Endometrial microvascular endothelial cells (primary cell): Measurements from ENCODE around the gene ARHGDIA. TPM values are rescaled to one million over a fixed set of nuclear protein-coding genes. Genes with fewer than 3 reads are reported as not detected.

Source experiments
- in situ Hi-C: cut with HindIII; loops from 2 replicates; pipeline ENCODE4 v1.10.0; 2017; ENCODE audit warnings: low sequenced_read_pairs, low pct_unique_long_range_greater_than_20kb; ENCODE audit errors: inconsistent ontology term
- total RNA-seq: library from RNA; depleted of rRNA; stranded (reverse); fragments of >200 nt; gene quantifications from one replicate; pipeline ENCODE4 v1.2.3, GENCODE V29; 2015; ENCODE audit errors: inconsistent ontology term

The ARHGDIA gene
- total RNA-seq, 1 donor from 2014 or later: 471 TPM

GRCh38 chr17:81891303-81891552, 20.1 kb upstream of the ARHGDIA start:
- in situ Hi-C loops: no loop called here

DNA sequence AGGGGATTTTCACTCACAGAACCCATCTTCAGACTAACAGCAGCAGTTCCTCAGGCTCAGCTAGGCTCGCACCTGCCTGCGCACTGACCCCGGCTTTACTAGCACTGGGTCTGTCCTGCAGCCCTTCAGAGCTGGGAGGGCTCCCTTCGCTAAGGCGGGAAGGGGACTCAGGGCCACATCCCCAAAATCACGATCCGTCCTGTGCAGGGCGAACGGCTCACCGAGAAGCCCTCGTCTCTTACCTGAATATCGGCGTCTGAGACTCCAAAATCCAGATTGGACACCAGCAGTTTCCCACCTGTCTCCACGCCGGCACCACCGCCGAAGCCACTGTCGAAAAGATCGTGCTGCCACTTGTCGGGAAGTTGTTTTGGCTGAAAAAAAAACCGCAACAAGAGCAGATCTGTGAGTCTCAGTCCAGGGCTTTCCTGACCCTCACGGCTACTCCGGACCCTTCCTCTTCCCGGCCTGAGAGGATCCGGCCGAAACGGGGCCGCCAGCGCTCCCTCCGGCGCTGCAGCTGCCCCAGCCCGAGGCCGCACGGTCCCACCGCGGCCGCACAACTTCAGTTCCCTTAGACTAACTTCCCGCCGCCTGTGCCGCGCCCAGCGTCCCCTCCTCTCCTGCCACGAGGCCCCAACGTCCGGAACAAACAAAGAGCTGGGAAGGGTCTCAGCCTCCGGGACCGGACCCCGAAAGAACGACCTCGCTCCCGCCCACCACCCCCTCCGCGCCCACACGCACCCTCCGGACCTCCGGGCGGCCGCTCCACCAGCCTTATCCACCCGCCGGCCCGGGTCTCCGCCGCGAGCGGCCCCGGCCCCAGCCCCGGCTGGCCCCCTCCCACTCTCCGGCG, 19.5 kb upstream of the ARHGDIA start:
- in situ Hi-C loops: no loop called here

DNA sequence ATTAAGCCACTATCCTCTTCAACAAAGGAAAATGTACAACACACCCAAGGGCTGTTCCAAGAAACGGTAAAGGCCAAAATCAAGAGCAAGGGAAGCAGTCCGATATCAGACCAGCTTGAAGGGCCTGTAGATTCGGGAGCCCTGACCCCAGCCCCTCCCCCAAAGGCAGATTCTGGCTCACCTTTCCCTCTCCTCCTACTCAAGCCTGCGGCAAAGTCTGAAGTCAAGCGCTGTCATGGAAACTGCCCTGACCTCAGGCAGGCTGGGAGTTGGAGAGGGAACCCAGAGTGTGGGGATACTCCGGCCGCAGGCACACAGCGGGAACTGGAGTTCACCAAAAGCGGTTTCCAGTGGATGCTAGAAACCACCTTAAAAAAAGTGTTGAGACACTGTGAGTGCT, 18.5 kb upstream of the ARHGDIA start:
- in situ Hi-C loops: no loop called here

GRCh38 chr17:81888988-81889595, 18.0 kb upstream of the ARHGDIA start:
- in situ Hi-C loops: no loop called here

GRCh38 chr17:81888105-81888987, 17.2 kb upstream of the ARHGDIA start:
- in situ Hi-C loops: no loop called here

DNA sequence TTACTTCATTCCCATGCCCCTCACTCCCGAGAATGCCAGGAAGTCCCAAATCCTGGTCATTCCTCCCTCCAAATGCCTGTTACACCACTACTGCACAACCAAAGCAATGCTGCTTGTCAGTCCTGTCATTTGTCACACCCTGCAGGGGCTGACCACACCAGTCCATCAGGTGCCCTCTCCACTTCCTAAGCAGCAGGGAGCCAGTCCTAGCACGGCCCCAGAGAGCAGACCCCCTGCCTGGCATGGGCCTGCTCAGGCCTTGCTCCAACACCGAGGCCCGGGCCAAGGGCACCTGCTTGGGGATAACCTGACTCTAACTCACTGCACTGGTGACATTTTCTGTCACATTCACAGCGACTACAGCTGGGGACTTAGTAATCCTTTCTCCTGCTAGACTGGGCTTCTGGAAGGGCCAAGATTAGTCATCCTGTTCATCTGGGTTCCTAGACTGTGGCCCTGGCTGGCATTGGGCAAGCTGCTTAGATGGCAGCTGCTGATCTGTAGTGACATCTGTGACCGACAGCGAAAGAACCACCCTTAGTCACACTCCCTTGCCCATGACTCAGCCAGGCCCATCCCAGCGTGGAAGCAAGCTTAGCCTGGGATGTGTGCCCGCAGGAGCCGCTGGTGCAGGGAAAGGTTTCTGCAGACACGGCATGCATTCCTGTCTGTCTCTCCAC, 14.9 kb upstream of the ARHGDIA start:
- in situ Hi-C loops: no loop called here

- in situ Hi-C loops: no loop called here
These were observed 14.3 kb upstream of the ARHGDIA start for GRCh38 chr17:81885454-81885853.

DNA sequence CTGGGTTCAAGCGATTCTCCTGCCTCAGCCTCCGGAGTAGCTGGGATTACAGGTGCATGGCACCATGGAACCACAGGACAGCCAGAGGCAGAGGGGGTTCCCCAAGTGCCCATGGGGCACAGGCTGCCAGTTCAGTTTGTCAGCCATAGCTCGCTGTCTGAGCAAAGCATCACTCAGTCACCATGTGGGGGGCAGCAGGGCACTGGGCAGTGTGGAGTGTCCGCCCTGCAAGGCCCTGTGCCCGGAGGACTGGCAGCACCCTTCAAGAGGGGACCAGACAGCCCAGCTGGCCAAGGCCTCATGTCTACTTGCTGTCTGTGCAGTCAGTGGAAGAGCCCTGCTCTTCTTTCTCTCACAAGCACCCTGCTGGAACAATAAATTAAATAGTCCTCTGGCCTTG, 13.8 kb upstream of the ARHGDIA start:
- in situ Hi-C loops: no loop called here

GRCh38 chr17:81884520-81884919, 13.4 kb upstream of the ARHGDIA start:
- in situ Hi-C loops: no loop called here

- in situ Hi-C loops: no loop called here
These were observed 8.0 kb upstream of the ARHGDIA start for GRCh38 chr17:81879121-81879520.

- in situ Hi-C loops: no loop called here
These were observed 7.2 kb upstream of the ARHGDIA start for GRCh38 chr17:81878294-81878693.

- in situ Hi-C loops: no loop called here
These were observed 6.4 kb upstream of the ARHGDIA start for GRCh38 chr17:81877569-81877968.

DNA sequence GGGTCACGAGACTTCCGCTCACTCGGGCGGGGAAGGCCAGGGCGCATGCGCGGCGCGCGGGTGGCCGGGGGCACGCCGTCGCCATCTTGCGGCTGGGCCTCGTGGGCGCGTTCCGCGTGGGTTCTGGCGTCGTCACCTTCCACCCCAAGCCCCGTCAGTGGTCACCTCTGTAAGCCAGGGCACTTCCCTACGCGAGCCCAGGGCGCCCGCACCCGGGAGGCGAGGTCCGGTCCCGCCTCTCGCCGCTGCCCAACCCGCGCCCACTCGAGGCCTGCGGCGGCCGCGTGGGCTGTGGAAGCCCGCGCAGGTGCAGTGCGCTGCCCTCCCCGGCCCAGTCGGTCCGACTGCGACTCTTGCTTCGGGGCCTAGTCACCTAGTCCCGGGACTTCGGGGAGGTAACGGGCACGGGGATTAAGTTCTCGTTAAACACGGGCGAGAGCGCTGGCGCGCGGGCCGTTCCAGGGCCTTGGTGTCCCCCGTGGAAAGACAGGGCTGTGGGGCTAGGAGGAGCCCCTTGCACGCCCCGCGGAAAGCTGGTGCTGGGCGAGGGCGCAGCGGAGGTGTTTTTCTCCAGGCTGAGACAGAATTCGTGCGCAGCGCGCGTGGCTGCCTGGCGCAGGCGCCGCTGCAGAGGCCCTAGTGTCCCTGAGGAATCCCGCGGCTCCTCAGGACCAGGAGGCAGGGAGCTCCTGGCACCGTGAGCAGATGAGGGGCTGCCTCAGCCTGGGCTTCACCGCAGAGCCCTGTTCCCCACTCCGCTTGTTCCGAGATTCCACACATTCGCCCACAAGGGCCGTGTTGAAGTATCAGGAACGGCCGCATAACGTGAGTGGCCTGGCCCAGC, 472 bp upstream of the ARHGDIA start:
- in situ Hi-C loops: no loop called here

DNA sequence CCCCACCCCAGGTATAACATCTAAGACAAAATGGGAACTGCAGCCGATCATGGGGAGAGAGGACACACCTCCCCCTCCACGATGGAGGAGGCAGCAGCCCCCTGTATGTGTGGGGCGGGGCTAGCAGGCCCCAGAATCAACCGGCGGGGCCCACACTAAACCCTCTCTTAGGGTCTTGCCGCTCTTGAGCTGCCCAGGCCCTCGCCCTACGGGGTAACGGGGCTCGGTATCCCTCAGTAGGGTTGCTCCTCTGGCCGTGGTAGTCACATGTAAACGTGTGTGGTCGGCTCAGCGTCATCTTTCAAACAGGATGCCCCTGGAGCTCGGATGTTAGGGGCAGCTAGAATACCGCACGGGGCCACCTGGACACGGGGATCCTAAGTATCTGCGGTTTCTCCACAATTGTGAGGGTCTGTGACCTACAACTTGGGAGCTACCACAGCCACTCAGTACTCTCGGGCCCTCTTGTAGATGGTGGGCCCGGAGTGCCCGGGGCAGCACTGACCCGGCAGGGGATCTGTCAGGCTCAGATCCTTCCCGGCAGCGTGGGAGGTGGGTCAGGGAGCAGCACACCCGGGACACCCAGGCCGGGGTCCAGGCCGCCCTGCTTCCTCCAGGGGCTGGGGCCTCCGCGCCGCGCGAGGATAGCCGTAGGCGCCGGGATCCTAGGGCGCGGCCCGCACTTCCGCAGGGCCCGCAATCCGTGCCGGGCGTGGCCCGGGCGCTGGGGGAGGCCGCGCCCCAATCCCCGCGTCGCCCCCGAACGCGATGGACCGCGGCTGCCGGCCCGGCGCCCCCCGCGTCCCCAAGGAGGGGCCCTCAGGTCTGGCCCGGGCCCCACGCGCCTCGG, 781 bp downstream of the ARHGDIA start:
- in situ Hi-C loops: no loop called here

GRCh38 chr17:81869221-81870130, 1.7 kb downstream of the ARHGDIA start:
- in situ Hi-C loops: no loop called here

GRCh38 chr17:81868674-81869220, 2.4 kb downstream of the ARHGDIA start:
- in situ Hi-C loops: no loop called here
